ENCODE results near the gene SLC7A6. TPM values are rescaled to one million over a fixed set of nuclear protein-coding genes. Genes with fewer than 3 reads are reported as not detected.

The SLC7A6 gene
- total RNA-seq, 1 donor: 76.8 TPM

- peaks cover 51% of the 10 kb centered on the region for H3K4me1 ChIP-seq (ENCODE audit: insufficient read depth, low read length)
- H3K9me3 ChIP-seq (ENCODE audit: low read depth, low read length): no peaks in the 10 kb centered on the region
- no peak overlapping the region for H3K4me3 ChIP-seq (ENCODE audit: low read length)
- no peaks in the 10 kb centered on the region for H3K27me3 ChIP-seq (ENCODE audit: insufficient read depth, low read length)
Measured at GRCh38 chr16:68292425-68292824, 28.1 kb downstream of the SLC7A6 start.

- Histone ChIP-seq H3K4me3 (ENCODE audit: low read length) (no peak overlapping the region), H3K27me3 (ENCODE audit: insufficient read depth, low read length) (no peaks in the 10 kb centered on the region), H3K4me1 (ENCODE audit: insufficient read depth, low read length) (peaks cover 19% of the 10 kb centered on the region), H3K9me3 (ENCODE audit: low read depth, low read length) (no peaks in the 10 kb centered on the region)
Measured at GRCh38 chr16:68296291-68296690, 32.0 kb downstream of the SLC7A6 start.

- Histone ChIP-seq H3K4me3 (ENCODE audit: low read length) (no peak overlapping the region), H3K9me3 (ENCODE audit: low read depth, low read length) (no peaks in the 10 kb centered on the region)
Measured at GRCh38 chr16:68296693-68297092, 32.4 kb downstream of the SLC7A6 start.

GRCh38 chr16:68297908-68298307, 33.6 kb downstream of the SLC7A6 start:
- H3K4me1 ChIP-seq (ENCODE audit: insufficient read depth, low read length): peaks cover 11% of the 10 kb centered on the region

More at GRCh38 chr16:68296693-68297092, 32.4 kb downstream of the SLC7A6 start:
- no peaks in the 10 kb centered on the region for H3K27me3 ChIP-seq (ENCODE audit: insufficient read depth, low read length)
- peaks cover 15% of the 10 kb centered on the region for H3K4me1 ChIP-seq (ENCODE audit: insufficient read depth, low read length)

DNA sequence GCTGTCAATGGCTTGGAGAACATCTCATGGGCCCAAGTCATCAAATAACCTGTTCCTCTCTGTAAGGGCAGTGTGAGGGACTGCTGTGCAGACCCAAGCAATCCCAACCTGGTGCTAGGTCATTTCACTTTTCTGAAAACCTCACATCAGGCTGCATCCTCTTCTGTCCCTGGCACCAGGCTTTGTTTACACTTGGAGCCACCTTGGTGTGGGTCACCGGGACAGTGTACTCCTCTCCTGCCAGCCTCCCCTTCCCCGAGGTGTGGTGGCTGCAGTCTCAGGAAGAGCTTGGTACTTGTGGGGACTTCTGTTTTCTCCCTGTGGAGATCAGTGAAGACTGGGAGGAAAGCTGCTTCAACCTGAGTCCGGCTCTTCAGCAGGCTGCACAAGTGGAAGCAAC, 34.0 kb downstream of the SLC7A6 start:
- Histone ChIP-seq H3K4me3 (ENCODE audit: low read length) (no peak overlapping the region), H3K4me1 (ENCODE audit: insufficient read depth, low read length) (peaks cover 11% of the 10 kb centered on the region), H3K9me3 (ENCODE audit: low read depth, low read length) (no peaks in the 10 kb centered on the region), H3K27me3 (ENCODE audit: insufficient read depth, low read length) (no peaks in the 10 kb centered on the region)

More at GRCh38 chr16:68297908-68298307, 33.6 kb downstream of the SLC7A6 start:
- no peaks in the 10 kb centered on the region for H3K9me3 ChIP-seq (ENCODE audit: low read depth, low read length)
- no peak overlapping the region for H3K4me3 ChIP-seq (ENCODE audit: low read length)
- no peaks in the 10 kb centered on the region for H3K27me3 ChIP-seq (ENCODE audit: insufficient read depth, low read length)

DNA sequence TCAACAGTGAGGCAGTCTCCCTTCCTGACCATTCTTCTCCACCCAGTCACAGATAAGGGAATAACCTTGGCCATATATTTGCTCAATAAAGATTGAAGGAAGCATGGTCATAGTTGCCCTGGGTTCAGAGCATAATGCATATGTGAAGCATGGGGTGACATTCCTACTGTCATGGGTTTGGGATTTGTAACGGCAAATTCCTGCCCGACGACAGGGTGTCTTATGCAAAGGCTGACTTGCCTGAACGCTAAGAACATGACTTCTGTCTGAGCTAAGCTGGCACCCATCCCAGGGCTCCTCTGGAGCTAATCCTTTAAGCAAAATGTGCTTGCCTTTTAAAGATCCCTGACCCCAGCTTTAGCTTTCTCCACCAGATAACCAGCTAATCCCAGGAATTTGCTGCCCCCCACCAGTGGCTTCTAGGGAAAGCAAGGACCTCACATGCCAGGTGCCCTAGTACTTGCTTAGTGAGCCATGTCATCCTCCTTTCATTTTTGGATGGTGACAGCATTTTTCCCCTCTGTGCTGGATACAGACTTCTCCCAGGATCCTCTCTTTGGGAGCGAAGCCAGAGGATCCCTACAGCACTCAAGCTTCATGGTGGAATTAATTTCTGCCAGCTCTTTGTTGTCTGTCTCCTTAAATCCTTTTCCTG, 34.7 kb downstream of the SLC7A6 start:
- Histone ChIP-seq H3K4me1 (ENCODE audit: insufficient read depth, low read length) (peaks cover 11% of the 10 kb centered on the region), H3K4me3 (ENCODE audit: low read length) (no peak overlapping the region), H3K27me3 (ENCODE audit: insufficient read depth, low read length) (no peaks in the 10 kb centered on the region), H3K9me3 (ENCODE audit: low read depth, low read length) (no peaks in the 10 kb centered on the region)

GRCh38 chr16:68299571-68300453, 35.5 kb downstream of the SLC7A6 start:
- H3K9me3 ChIP-seq (ENCODE audit: low read depth, low read length): no peaks in the 10 kb centered on the region
- H3K4me1 ChIP-seq (ENCODE audit: insufficient read depth, low read length): peaks cover 11% of the 10 kb centered on the region
- no peak overlapping the region for H3K4me3 ChIP-seq (ENCODE audit: low read length)
- no peaks in the 10 kb centered on the region for H3K27me3 ChIP-seq (ENCODE audit: insufficient read depth, low read length)

DNA sequence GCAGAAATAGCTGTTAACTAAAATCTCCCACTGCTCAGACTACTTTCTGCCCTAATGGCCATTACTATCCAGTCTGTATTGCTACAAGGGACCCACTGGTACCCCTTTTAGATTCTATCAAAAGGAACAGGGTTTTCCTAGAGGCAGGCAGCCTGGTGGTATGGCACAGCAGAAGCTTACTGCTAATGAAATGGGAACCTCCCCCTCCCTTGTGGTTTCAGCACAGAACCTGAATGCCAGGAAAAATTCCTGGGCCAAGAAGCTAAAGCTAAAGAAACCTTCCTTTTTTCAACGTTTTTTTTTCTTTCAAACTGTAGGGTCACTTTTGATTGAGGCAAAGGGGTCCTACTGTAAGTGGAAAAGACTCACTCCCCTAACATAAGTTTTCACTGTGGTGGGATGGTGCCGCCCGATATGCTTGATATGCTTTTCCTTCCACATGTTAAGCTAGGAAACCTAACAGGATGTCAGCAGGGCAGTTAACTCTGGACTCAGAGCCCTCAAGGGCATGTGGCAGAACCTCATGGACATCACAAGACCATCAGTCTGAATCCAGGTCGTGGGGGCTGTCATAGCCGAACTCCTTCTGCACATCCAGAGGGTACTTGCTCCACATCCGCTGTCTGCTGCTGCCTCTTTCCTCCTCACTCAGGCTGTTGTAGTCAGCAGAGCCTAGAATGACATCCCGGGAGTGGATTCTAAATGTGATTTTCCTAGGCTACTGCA, 36.6 kb downstream of the SLC7A6 start:
- Histone ChIP-seq H3K4me3 (ENCODE audit: low read length) (no peak overlapping the region), H3K9me3 (ENCODE audit: low read depth, low read length) (no peaks in the 10 kb centered on the region), H3K4me1 (ENCODE audit: insufficient read depth, low read length) (peaks cover 11% of the 10 kb centered on the region), H3K27me3 (ENCODE audit: insufficient read depth, low read length) (no peaks in the 10 kb centered on the region)

DNA sequence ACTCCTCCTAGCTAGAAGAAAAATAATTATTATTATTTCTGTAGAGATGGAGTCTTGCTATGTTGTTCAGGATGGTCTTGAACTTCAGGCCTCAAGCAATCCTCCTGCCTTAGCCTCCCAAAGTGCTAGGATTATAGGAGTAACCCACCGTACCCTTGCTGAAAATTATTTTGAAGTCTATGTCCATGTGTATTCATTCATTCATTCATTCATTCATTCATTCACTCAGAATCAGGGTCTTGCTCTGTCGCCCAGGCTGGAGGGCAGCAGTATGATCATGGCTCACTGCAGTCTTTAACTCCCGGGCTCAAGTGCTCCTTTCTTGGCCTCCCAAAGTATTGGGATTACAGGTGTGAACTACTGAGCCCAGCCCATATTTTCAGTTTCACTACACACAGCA, 42.3 kb downstream of the SLC7A6 start:
- Histone ChIP-seq H3K27me3 (ENCODE audit: insufficient read depth, low read length) (no peaks in the 10 kb centered on the region), H3K4me1 (ENCODE audit: insufficient read depth, low read length) (peaks cover 32% of the 10 kb centered on the region), H3K9me3 (ENCODE audit: low read depth, low read length) (no peaks in the 10 kb centered on the region), H3K4me3 (ENCODE audit: low read length) (no peak overlapping the region)

- H3K4me1 ChIP-seq (ENCODE audit: insufficient read depth, low read length): peaks cover 36% of the 10 kb centered on the region
- H3K4me3 ChIP-seq (ENCODE audit: low read length): peak overlapping the region; percentile 94
- H3K9me3 ChIP-seq (ENCODE audit: low read depth, low read length): no peaks in the 10 kb centered on the region
- no peaks in the 10 kb centered on the region for H3K27me3 ChIP-seq (ENCODE audit: insufficient read depth, low read length)
Measured at GRCh38 chr16:68309799-68310198, 45.5 kb downstream of the SLC7A6 start.

- Histone ChIP-seq H3K27me3 (ENCODE audit: insufficient read depth, low read length) (no peaks in the 10 kb centered on the region), H3K4me1 (ENCODE audit: insufficient read depth, low read length) (peaks cover 36% of the 10 kb centered on the region)
Measured at GRCh38 chr16:68310437-68310773, 46.1 kb downstream of the SLC7A6 start.

DNA sequence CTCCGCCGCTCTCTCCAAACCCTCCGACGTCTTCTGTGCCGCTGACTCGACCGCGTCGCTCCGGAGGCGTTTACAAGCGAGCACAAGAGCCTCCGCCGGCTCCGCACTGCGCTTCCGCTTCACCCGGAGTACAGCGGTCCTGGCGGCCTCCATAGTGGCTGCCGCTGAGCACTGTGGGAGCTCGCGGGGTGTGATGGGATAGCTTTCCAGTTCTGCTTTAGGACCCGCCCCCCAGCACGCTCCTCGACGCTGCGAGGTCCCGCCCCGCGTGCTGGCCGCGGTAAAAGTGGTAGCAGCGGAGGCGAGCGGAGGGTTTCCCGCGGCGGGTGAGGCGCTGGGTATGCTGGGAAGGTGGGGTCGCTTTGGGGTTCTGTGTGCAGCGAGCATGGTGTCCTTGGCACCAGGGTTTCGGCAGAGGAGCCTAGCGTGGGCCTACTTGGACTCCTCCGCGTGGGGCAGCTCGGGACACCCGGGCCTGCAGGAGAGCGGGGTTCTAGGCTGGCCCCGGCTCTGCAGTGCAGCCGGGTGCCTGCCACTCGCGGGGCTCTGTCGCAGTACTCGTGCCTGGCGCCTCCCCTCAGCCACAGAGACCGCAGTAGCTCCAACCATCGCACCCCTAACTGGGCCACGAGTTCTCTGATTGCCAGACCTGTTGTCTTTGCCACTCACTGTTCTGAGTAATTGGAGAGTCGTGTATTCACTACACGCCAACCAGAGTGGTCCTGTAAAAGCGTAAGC, 46.6 kb downstream of the SLC7A6 start, which contains the start of the genes PRMT7 and SLC7A6OS:
PRMT7 (plus strand) TSS at position 246 of the 738 bp plus-strand sequence. CDS start 4,961 bp downstream, outside the sequence.
SLC7A6OS (minus strand) TSS at position 173 of the 738 bp plus-strand sequence; CDS start at position 153, 20 bp downstream.
- no peaks in the 10 kb centered on the region for H3K9me3 ChIP-seq (ENCODE audit: low read depth, low read length)
- peak within 1 kb of the TSS; percentile 94 for H3K4me3 ChIP-seq (ENCODE audit: low read length)

More at GRCh38 chr16:68310437-68310773, 46.1 kb downstream of the SLC7A6 start:
- Histone ChIP-seq H3K4me3 (ENCODE audit: low read length) (peak overlapping the region; percentile 94), H3K9me3 (ENCODE audit: low read depth, low read length) (no peaks in the 10 kb centered on the region)

GRCh38 chr16:68313116-68313515, 48.8 kb downstream of the SLC7A6 start:
- Histone ChIP-seq H3K4me3 (ENCODE audit: low read length) (no peak overlapping the region), H3K4me1 (ENCODE audit: insufficient read depth, low read length) (peaks cover 36% of the 10 kb centered on the region), H3K27me3 (ENCODE audit: insufficient read depth, low read length) (no peaks in the 10 kb centered on the region), H3K9me3 (ENCODE audit: low read depth, low read length) (no peaks in the 10 kb centered on the region)

More for the DNA sequence above, 46.6 kb downstream of the SLC7A6 start, which contains the start of the genes PRMT7 and SLC7A6OS:
- Histone ChIP-seq H3K4me1 (ENCODE audit: insufficient read depth, low read length) (peaks cover 36% of the 10 kb centered on the region), H3K27me3 (ENCODE audit: insufficient read depth, low read length) (no peaks in the 10 kb centered on the region)

DNA sequence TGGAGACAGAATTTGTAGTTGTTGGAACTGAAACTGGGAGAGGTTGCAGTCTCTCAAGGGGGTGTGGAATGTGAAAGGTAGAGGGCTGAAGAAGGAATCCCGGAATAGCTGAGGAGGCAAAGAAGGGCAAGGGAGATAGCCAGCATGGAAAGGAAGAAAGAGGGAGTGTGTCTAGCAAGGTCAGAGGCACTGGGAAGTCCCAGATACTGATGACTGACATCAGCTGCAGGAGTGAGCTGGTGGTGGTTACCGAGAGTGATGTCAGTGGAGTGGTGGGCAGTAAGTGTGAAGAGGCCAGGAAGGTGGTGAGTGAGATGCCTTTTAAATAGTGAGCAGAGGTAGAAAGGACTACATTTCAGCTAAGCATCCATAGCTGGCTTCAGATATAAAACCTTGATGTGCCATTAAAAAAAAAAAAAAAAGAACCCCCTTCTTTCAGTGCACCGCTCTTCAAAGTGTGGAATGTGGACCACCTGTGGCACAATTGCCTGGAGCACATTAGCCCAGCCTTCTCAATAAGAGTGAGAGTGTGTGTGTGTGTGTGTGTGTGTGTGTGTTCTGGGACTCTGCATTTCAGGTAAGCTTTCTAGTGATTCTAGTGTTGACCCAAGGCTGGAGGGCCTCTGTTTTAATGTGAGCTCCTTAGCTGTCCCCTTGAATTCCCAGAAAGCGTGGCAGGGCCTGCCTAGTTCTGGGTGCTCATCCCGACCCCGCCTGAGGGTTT, 55.0 kb downstream of the SLC7A6 start:
- no peaks in the 10 kb centered on the region for H3K27me3 ChIP-seq (ENCODE audit: insufficient read depth, low read length)
- no peak overlapping the region for H3K4me3 ChIP-seq (ENCODE audit: low read length)
- no peaks in the 10 kb centered on the region for H3K4me1 ChIP-seq (ENCODE audit: insufficient read depth, low read length)
- no peaks in the 10 kb centered on the region for H3K9me3 ChIP-seq (ENCODE audit: low read depth, low read length)
